Left lung (tissue), 10 donors: ENCODE measurements around the gene DENND1B. TPM values are rescaled to one million over a fixed set of nuclear protein-coding genes. Genes with fewer than 3 reads are reported as not detected.

ENCODE experiments used
- ATAC-seq: fragments of 200-7000 bp; cut with Tn5 transposase; one replicate; pipeline ENCODE4 v1.9.1; 2020; ENCODE audit warnings: moderate library complexity
- DNase-seq, 4 donors: peaks; one replicate each; pipeline ENCODE4 v3.0.0-alpha.2; 2013 to 2020
- H3K27ac ChIP-seq, 2 donors: fragments of 200-600 bp; sonication (generic) in 1 of 2; one replicate each; pipeline versions ENCODE4 v1.5.0 to v1.8.0; 2020 to 2021
- H3K27me3 ChIP-seq, 2 donors: fragments of 200-600 bp; sonication (generic) in 1 of 2; one replicate each; pipeline versions ENCODE4 v1.5.0 to v1.8.0; 2020 to 2021
- H3K36me3 ChIP-seq, 2 donors: fragments of 200-600 bp; sonication (generic) in 1 of 2; one replicate each; pipeline versions ENCODE4 v1.5.0 to v1.8.0; 2020 to 2021
- H3K4me1 ChIP-seq, 2 donors: fragments of 200-600 bp; one replicate each; pipeline ENCODE4 v1.8.0; 2021
- H3K4me3 ChIP-seq, 2 donors: fragments of 200-600 bp; sonication (generic) in 1 of 2; one replicate each; pipeline versions ENCODE4 v1.5.0 to v1.8.0; 2020 to 2021; ENCODE audit warnings: mild to moderate bottlenecking in 1 of 2
- H3K9me3 ChIP-seq, 2 donors: fragments of 200-600 bp; sonication (generic) in 1 of 2; one replicate each; pipeline versions ENCODE4 v1.5.0 to v1.8.0; 2020 to 2021
- intact Hi-C, 2 donors: fragments of 100-400 bp; cut with DNase I; formaldehyde crosslinking; loops; one replicate each; pipeline versions ENCODE4 v1.11.2 to v1.14.2; 2022
- polyA plus RNA-seq, 6 donors: library from polyadenylated mRNA; unstranded; fragments of 120-200 nt; gene quantifications; one replicate each; pipeline ENCODE4 v1.2.1, GENCODE V29; 2013; ENCODE audit not compliant: insufficient read length in 6 of 6
- total RNA-seq, 2 donors: library from RNA; stranded (reverse); fragmentation: NEBNext Ultra II Directional; extraction: Animal tissue kit (Norgen Biotek cat#: 25700); gene quantifications; one replicate each; pipeline ENCODE4 v1.2.1, GENCODE V29; 2021
- TF ChIP-seq, protein P1 (sequence below), 2 donors: fragments of 200-600 bp; sonication (generic) in 1 of 2; IDR thresholded peaks; one replicate each; pipeline versions ENCODE4 v1.5.0 to v1.8.0; 2021; ENCODE audit warnings: antibody characterized with exemption in 2 of 2
- donor health status: DM: no; HTN: yes; CAD: no.
- donor health status: DM: no; HTN: no; CAD: no.

DENND1B gene
- total and polyA plus RNA-seq, 8 donors, result 12.5 to 17.2 (median 13.4) TPM

DNA sequence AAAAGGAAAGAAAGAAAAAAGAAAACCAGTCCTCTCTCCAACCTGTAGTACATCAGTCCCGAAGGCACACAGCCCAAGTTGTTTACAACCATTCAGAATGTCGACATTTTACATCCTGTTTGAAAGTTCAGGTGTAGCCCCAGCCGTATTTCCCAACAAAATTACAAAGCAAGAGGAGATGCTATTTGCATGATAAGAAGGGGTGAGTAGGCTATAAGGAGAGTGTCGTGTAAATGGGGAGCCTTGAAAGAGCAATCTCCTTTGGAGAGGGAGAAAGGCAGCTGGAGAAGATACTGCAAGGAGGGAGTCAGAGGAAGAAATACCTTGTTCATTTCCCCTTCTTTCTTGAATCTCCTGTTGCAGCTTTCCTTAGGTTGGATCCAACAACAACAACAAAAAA is 35.5 kb upstream of the DENND1B start:
- TF ChIP-seq, protein P1, sequence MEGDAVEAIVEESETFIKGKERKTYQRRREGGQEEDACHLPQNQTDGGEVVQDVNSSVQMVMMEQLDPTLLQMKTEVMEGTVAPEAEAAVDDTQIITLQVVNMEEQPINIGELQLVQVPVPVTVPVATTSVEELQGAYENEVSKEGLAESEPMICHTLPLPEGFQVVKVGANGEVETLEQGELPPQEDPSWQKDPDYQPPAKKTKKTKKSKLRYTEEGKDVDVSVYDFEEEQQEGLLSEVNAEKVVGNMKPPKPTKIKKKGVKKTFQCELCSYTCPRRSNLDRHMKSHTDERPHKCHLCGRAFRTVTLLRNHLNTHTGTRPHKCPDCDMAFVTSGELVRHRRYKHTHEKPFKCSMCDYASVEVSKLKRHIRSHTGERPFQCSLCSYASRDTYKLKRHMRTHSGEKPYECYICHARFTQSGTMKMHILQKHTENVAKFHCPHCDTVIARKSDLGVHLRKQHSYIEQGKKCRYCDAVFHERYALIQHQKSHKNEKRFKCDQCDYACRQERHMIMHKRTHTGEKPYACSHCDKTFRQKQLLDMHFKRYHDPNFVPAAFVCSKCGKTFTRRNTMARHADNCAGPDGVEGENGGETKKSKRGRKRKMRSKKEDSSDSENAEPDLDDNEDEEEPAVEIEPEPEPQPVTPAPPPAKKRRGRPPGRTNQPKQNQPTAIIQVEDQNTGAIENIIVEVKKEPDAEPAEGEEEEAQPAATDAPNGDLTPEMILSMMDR (IDR thresholded peaks at IDR 0.05), result no peak
- Histone ChIP-seq H3K27ac (no peak overlapping the region), H3K4me3 (no peak overlapping the region), H3K9me3 (no peaks in the 10 kb centered on the region), H3K36me3 (no peaks in the 10 kb centered on the region), H3K27me3 (no peaks in the 10 kb centered on the region), H3K4me1 (no peaks in the 10 kb centered on the region)
- no peak for ATAC-seq
- intact Hi-C loops, result no loop called here
- DNase-seq, result no peak

DNA sequence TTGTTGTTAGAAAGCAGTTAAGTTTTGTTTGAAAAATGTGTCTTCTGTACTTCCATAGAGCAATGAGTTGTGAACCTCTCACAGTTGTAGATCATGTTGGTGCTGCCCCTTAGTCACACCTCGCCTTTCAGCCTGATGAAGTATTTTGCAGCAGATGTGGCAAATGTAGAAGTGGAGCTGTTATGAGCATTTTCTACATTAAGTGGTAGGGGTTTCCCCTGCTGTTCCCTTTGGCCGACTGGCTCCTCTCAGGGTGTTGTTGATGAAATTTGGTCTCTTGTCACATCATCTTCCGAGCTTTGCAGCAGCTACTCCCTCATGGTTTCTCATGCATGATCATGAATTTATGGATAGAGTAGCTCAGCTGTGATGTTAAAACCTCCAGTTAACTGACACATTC is 33.6 kb upstream of the DENND1B start:
- Histone ChIP-seq H3K9me3 (no peaks in the 10 kb centered on the region), H3K4me3 (no peak overlapping the region), H3K27me3 (no peaks in the 10 kb centered on the region), H3K4me1 (no peaks in the 10 kb centered on the region), H3K36me3 (no peaks in the 10 kb centered on the region), H3K27ac (no peak overlapping the region)
- TF ChIP-seq, protein P1 (IDR thresholded peaks at IDR 0.05), result no peak
- ATAC-seq, result no peak
- no peak for DNase-seq
- intact Hi-C loops, result no loop called here

DNA sequence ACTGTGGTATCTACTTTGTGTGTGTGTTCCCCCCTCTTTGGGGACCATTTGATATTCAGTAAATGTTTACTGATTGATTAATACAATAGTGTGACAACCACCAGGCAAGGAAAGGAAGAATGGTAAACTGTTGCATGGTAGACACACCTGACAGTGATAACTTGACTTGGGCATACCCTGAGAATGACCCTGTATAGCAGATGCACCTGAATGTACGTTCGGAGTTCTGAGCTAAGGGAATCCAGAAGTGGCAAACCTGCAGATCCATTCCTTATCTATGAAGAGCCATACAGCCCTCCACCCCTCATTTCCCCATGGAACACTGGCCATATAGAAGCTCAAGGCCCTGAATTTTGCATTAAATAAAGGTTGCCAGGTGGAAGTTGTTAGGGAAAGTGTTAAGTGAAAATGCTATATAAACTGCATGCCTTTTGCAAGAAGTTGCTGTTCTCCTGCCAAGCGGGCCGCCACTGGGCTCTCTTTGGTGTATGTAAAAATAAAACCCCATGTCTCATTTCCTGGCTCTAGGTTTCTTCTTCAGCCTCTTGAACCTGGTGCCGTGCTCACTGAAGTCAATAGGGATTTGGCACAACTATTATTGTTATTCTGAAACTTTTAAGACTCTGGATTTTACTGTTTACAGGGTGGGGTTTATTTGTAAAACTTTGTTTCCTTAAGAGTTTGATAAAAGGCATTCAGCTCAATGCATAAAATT is 32.6 kb upstream of the DENND1B start:
- no peaks in the 10 kb centered on the region for H3K9me3 ChIP-seq
- H3K4me1 ChIP-seq, result no peaks in the 10 kb centered on the region
- DNase-seq, result no peak
- H3K27me3 ChIP-seq, result no peaks in the 10 kb centered on the region
- H3K27ac ChIP-seq, result no peak overlapping the region
- no peak for ATAC-seq
- no peaks in the 10 kb centered on the region for H3K36me3 ChIP-seq
- intact Hi-C loops, result no loop called here
- H3K4me3 ChIP-seq, result no peak overlapping the region
- TF ChIP-seq, protein P1 (IDR thresholded peaks at IDR 0.05), result no peak

DNA sequence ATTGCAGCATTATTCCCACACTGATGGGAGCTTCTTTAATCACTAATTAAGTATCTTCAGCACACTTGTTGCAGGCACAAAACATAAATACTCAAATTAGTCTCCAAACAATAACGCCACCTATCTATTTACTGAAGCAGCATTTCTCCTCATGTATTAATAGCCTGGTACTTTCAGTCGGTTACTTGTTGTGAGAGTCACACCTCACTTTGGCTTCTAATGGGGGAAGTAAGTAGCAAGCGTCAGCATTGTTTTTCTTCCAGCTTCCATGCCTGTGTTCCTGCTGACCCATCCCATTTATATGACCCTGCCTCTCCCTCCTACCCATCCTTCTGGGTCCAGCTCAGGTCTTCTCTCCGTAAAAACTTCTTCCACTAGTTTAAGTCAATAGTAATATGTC is 31.9 kb upstream of the DENND1B start:
- Histone ChIP-seq H3K36me3 (no peaks in the 10 kb centered on the region), H3K27ac (no peak overlapping the region), H3K9me3 (peaks cover 0 to under 1% of the 10 kb centered on the region in 2 donors), H3K27me3 (no peaks in the 10 kb centered on the region), H3K4me1 (no peaks in the 10 kb centered on the region), H3K4me3 (no peak overlapping the region)
- TF ChIP-seq, protein P1 (IDR thresholded peaks at IDR 0.05), result no peak
- ATAC-seq (no peak), DNase-seq (no peak)
- intact Hi-C loops, result no loop called here

DNA sequence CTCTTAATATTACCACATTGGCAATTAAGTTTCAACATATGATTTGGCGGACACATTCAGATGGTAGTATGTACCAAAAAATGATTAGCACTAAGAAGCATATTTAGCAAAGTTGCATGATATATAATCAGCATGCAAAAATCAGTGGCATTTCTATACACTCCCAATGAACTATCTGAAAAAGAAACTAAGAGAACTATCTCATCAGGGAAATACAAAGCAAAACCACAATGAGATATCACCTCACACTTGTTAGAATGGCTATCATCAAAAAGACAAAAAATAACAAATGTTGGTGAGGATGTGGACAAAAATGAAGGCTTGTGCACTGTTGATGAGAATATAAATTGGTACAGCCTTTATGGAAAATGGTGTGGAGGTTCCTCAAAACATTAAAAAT is 31.4 kb upstream of the DENND1B start:
- no peak for ATAC-seq

More for the DNA sequence above, 31.4 kb upstream of the DENND1B start:
- no peaks in the 10 kb centered on the region for H3K4me1 ChIP-seq
- H3K27ac ChIP-seq, result no peak overlapping the region
- no peaks in the 10 kb centered on the region for H3K27me3 ChIP-seq
- H3K9me3 ChIP-seq, result peaks cover 0 to 5% of the 10 kb centered on the region in 2 donors
- H3K4me3 ChIP-seq, result no peak overlapping the region
- TF ChIP-seq, protein P1 (IDR thresholded peaks at IDR 0.05), result no peak
- H3K36me3 ChIP-seq, result no peaks in the 10 kb centered on the region
- intact Hi-C loops, result no loop called here
- DNase-seq, result no peak
